NCI-H524 (cell line): Measurements from ENCODE around the gene FAM120B.
A peak's percentile ranks its signal among the peaks of the same experiment; 100 is the strongest.

ENCODE experiments used
- DNase-seq, 2 experiments: peaks; one replicate each; lab custom pipeline; 2025; lab: John Stamatoyannopoulos, UW

Gene FAM120B

DNA sequence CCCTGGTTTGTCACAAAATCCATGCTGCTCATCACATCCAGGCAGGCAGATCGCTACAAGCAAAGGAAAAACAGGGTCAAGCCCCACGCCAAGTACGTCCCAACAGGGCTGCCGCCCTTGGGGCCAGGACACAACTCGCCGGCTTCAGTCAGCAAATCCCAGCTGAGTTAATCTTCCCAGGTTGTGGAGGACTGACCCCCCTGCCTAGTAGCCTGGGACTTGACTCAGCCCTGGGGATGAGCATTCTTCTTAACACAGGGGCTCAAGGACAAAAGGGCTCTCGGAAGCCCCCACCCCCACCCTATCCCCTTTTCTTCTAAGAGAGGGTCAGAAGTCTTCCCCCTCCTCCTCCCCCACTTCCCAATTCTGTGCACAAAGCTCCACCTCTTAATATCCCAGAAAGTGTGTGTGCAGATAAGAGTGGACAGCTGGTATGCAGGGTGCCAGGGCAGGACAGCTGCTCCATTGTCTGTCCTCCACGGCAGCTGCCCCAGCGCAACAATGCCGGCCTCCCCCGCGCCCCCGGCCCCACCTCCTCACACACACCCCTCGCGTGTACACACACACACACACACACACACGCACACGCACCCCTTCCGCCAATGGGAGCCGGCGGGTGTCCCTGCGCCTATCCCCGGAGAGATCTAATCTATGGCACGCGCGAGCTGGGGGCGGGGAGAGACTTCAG, 20.2 kb upstream of the FAM120B start:
- peak; percentile 79 to 80 for DNase-seq

DNA sequence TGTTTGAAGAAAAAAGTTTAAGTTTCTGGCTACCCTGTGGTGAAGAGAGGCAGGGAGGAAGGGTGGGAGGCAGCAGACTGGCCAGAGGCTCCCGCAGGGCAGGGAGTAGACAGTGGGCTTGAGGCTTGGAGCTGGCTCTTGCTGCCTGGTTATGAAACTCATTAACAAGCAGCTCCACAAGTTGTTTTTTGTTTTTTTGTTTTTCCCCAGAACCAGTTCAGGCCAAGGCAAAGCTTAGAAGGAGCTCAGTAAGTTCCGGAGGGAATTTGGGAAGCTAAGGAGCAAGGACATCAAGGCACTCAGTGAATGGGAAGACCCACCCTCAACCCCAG, 19.7 kb upstream of the FAM120B start:
- no peak for DNase-seq

DNA sequence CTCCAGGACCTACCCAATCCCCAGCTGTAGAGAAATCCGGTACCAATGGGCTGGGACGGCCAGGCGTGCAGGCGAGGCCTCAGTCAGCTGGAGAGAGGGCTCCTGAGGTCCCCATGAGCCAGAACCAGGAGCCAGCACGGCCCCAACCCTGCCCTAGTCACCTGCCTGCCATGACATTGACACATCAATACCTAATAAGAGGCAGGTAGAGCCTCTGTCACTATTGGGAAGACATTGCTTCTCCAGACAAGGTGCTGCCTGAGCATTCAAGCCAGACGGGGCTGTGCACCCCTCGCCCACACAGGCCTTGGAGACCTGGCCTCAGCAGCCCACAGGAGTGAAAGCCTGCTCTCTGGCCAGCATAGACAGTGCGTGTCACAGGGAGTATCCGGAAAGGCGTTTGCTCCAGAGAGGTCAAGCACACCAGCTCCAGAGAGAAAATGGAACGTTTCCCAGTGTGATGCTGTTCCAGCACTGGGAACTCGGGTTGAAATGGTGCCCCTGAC, 19.1 kb upstream of the FAM120B start:
- DNase-seq, result no peak

DNA sequence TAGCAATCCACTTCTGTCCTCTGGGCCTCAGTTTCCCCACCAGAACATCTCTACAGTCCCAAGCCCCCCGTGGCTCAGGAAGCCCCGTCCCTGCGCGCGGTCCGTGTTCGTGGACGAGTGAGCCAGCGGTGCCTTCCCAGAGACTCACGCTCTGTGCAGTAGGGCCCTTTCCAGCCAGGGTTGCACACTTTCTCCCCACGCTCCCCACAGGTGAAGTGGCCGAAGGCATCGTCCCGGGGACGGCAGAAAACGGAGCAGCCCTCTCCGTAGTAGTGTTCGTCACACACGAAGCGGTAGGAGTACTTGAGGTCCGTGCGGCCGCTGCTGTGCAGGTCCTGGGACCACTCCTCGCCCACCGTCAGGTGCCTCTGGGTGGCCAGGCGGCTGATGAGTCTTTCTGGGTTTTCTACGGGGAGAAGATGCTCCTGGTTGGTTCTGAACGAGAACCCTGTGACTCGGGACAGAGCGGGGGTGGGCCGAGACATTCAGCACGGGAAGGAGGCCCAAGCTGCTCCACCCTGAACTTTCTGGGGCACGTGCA, 18.4 kb upstream of the FAM120B start:
- no peak for DNase-seq

DNA sequence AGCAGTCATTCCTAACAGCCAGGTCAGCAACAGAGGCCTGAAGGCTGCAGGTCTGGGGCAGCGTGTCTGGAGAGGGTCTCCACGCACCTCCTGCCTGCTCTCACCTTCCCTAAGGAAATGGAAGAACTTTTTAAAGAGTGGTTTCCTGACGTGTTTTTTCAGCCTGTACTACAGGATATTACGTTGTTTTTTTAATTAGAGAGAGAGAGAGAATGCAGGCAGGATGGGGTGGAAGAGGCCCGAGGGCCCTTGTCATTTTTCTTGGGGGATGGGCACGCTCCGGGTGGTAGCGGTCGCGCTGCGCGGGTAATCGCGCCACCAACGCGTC, 17.7 kb upstream of the FAM120B start:
- no peak for DNase-seq

DNA sequence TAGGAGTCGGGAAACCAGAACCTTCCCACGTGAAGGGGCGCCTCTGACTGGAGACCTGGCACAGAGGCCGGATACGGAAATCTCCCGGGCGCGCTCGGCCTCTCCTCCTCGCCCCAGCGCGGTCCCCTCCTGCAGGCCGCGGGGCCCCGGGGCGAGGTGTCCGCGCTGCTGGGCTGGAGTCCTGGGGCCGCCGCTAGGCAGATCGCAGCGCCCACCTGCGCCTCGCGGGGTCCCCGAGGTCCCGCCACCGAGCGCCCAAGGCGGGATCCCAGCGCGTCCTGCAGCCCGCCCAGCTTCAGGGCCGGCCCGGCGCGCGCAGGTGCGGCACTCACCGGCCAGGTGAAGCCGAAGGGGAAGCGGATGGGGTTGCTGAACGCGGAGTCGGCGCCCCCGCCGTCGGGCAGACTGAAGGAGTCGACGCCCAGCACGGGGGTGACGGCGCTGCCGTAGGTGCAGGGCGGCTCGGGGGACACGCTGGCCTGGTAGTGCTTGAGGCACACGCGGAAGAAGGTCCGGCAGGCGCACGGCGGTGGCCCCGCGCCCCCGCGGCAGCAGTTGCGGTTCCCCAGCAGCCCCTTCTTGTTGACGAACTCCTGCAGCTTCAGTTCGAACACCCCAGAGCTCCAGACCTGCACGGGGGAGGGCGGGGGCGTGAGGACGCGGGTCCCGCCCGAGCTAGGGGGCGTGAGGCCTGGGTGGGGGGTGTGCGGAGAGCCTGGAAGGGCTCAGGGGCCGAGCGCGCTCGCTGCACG, 17.2 kb upstream of the FAM120B start:
- DNase-seq, result peak in 1 of 2 experiments; percentile 20

DNA sequence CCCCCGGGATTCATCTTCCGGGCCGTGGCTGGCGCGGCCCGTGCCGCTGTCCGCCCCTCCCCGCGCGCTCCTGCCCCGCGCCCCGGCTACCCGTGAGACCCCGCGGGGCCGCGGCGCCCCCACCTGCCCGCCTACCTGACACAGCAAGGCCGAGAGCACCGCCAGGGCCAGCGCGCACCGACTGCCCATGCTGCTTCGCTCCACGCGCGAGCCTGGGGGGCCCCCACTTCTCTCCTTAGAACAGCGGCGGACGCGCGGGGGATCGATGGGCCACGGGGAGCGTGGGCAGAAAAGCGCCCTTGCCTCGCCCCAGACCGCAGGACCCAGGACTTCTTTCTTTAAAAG, 16.6 kb upstream of the FAM120B start:
- no peak for DNase-seq

DNA sequence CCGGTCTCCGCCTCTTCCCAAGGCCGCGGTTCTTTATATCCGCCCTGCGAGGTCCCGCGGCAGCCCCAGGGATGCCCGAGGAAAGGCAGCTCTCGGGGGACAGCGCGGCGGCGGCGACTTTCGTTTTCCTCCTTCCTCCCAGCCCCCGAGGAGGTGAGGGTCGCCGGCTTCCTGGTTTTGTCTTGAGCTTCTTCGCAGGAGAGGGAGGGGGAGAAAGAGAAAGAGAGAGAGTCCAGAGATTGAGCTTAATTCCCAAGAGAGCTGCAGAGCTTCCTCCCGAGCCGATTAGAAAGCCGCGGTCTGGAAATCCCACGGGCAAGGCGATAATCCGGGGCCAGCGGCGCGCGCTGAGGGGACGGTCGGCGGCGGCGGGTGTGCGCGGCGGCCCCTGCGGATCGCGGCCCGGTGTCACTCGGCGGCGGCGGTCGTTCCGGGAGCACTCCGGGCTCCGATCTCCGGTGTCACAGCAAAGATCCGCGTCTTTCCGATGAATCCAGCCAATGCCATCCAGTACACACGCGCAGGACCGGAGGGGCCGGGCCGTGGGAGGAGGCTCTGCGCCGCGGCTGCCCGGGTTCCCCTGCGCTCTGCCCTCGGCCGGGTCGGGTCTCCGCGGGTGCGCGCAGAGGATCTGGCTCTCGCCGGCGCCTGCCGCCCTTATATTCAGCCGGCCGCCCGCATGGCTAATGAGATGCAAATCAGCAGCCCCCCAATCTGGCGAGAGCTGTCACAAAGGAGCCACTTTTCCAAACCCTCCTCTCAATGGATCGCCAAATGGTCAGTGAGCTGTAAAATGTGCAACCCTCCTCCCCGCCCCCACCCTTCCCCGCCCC, 16.0 kb upstream of the FAM120B start, which contains the start of gene DLL1:
TSS of gene DLL1 (minus strand) at position 783 of the 833 bp plus-strand sequence. CDS start 939 bp downstream, outside the sequence.
- DNase-seq, result peak; percentile 55 to 76

DNA sequence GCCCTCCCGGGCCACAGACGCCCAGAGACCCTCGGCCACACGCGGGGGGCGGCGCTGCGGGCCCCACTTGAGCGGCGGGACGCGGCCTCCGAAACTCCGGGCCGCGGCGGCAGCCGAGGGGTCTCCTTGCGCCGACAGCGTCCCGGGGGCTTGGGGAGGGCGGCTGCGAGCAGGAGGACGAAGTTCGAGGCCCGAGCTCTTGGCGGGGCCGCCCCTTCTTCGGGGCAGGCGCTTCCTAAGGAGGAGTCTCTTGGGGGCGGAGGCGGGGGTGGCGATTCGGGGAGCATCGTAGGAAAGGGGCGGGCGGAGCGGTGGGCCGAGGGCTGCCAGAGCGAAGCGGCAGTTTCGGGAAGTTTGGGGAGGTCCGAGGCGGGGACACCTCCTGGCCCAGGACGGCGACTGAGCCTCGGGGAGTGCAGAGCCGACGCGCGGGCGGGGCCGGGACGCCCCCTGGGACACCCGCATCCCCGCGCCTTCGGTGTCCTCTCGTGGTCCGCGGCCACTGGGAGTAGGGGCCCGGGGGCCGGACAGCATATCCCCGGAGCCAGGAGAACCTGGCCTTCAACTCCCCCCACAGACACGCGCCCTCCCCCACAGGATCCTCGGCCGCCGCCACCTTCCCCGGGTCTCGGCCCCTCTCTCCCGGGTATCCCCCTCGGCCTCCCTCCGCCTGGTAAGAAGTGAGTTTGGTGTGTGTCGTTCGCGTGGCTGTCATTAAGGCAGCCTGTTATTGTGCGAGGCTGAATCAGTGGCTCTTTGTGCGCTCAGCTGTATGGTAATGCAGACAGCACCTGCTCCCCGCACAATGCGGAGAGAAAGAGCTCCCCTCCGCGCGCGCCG, 15.1 kb upstream of the FAM120B start:
- peak; percentile 55 to 84 for DNase-seq

DNA sequence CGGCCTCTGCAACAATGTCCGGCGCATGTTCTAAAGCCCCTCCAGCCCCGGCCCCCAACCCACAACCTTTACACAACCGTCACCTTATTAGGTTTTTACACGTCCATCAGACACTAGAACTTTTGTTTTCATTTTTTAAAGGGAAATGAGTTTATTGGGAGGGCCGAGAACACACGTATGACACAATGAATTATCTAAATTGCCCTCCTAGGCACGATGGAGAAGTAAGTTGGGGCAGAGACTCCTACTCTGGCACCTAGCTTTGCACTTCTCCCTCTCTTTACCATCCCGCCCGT, 14.5 kb upstream of the FAM120B start:
- no peak for DNase-seq

DNA sequence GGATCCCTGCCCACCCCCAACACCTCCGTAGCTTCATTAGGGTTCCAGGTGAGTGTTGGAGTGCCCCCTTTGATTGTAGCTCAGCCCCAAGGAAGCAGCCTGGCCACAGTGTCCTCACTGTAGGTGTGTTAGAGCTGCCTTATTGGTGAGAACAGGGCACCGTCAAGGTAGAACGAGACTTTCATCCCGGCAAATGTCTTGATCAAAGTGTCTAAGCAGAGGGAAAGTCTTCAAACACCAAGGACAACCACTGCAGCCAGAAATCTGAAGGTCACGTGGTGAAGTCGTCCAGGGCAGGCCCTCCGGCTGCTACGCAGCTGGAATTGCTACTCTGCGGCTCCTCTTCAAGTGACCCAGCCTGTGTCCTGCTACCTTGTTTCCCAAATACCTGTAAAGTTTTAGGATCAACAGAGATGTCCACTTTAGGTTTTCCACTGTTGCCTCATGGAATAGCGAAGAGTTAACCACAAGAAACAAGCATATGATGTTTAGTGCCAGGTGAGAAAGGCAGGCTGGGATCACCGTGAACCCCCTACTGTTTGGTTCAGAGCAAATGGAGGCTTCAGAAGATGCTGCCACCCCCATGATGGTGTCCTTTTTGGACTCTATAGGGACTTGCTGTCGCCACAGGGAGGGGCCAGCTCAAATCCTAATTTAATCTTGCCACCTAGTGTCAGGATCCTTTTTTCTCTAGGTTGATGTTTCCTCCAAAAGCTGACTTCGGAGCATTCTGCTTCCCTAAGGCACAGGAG, 14.0 kb upstream of the FAM120B start:
- peak; percentile 34 to 74 for DNase-seq

DNA sequence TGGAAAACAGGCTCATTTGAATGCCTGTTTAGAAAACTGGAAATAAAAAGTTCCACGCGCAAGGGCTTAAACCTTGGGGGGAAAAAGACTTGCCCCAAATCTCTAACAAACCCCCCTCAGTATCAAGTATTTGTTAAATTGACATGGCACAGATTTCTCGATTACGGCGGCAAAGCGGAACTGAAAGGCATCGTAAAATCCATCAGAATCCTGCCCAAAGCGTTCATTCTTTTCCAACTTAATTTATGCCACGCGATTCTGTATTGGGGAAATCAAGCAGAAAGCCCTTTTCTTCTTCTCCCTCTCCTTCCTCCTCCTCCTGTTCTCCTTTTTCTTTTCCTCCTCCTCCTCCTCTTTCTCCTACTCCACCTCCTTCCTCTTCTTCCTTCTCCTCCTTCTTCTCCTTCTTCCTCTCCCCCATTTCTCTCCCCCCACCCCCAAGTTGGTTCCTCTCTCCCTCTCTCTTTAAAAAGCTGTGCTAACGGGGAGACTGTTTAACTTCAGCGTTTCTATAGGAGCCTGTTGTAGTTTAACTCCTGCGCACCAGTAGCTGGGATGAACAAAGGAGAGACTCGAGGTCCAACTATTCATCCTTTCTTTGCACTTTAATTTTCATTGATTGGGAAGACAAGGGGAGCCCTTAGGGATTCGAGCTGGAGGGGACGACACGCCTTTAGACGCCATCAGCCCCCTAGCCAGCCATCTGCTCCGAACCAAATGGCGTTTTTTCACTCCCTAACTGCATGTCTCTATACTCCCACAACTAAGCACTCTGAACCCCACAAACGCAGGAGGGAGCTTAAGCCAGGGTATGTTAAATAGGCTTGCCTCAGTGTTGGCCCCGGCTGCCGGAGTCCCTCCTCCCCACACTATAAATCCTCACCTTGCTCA, 13.0 kb upstream of the FAM120B start:
- peak; percentile 70 to 73 for DNase-seq

DNA sequence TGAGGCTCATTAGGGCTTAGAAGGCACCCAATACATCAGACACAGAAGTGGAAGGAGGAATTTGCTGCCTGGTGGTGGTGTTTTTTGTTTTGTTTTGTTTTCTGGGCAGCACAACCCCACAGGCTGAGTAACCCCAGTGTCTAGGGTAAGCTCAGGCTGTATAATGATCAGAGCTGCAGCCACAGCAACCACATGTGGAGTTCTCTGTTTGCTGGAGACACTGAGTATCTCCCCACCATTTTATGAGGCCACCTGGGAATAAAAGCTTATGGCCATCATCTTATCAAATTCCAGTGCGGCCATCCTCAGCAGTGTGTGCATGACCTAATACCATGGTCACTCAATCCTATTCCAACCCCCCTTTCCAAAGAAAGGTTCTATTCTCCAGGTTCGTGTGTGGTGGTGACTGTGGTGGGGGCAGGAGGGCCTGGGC, 12.2 kb upstream of the FAM120B start:
- DNase-seq, result peak in 1 of 2 experiments; percentile 14

DNA sequence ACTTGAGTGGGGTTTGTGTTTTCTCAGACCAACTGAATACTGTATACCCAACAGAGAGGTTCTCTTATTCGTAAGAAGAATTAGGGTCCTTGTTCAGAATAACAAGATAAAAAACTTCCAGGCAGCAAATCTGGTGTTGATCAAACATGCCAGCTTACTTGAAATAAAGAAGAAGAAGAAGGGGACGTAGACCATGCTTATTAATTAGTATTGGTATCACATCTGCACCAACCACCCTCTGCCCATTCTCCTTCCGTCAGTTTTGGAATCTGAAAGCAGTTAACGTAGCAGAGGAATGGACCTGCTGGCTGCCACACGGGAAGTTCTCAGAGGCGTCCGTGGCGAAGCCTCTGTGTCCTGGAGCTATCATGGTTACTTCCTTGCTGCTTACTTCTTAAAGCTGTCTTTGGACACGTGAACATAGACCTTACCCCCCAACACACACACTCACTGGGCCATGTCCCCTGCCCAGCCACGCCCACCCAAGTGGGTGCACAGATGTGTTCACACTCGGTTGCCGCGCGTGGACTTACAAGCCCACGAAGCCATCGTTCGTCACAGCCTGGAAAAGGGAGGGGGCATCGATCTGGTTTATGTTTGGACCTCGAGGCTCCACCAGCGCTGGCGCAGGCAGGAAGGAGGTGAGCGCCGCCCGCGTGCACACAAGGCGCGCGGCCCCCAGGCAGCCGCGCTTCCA, 11.6 kb upstream of the FAM120B start:
- DNase-seq, result no peak

DNA sequence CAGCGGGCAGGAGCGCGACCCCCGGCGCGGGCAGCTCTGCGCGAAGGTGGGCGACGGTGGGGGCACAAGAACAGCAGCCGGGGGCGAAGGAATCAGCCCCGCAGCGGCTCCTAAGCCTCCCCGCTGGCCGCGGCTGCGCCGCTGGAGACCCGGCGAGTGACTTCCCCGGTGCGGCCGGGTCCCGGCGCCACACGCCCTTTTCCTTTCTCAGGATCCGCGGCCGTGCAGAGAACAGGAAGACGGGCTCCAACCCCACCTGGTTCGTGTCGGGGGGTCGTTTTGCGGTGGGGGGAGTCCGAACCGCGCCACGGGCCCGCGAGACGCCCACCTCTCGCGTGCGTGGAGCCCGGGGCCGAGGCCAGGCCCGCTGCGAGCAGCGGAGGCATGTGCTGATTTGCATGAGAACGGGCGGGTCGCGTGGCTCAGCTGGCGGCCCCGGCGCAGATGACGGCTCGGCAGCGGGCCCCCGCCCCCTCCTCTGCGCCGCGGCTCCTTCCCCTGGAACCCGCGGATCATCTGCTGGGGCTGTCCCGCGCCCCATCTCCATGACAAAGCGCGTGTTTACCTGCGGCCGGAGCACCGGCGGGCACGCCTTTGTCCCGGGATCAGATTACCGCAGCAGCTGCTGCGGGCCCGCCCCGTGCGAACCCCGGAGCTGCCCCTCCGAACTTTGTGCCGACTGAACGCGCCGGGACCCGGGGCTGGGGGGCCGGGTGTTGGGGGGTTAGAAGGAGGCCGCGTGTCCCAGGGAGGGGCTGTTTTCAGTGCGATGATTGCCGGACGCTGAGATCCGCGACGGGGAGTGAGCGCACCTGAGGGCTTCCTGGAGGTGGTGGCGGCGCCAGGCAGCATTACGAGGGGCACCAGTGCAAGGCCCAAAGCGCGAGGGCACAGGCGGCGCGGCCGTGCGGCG, 10.8 kb upstream of the FAM120B start:
- peak in 1 of 2 experiments; percentile 45 for DNase-seq

DNA sequence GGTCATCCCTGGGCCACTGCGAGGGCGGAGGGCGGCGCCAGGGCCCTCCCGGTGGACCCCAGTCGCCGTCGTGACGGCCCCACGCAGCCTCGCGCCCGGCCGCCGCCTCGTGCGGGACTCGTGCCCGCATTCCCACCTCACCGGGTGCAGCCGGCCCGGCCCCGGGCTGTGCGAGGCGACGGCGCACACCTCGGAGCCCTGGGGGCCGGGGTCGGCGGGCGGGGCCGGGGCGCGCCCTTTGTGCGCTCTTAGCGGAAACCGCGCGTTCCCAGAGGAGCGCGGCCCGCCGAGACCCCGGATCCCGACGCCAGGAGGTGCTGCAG, 10.2 kb upstream of the FAM120B start:
- DNase-seq, result no peak

DNA sequence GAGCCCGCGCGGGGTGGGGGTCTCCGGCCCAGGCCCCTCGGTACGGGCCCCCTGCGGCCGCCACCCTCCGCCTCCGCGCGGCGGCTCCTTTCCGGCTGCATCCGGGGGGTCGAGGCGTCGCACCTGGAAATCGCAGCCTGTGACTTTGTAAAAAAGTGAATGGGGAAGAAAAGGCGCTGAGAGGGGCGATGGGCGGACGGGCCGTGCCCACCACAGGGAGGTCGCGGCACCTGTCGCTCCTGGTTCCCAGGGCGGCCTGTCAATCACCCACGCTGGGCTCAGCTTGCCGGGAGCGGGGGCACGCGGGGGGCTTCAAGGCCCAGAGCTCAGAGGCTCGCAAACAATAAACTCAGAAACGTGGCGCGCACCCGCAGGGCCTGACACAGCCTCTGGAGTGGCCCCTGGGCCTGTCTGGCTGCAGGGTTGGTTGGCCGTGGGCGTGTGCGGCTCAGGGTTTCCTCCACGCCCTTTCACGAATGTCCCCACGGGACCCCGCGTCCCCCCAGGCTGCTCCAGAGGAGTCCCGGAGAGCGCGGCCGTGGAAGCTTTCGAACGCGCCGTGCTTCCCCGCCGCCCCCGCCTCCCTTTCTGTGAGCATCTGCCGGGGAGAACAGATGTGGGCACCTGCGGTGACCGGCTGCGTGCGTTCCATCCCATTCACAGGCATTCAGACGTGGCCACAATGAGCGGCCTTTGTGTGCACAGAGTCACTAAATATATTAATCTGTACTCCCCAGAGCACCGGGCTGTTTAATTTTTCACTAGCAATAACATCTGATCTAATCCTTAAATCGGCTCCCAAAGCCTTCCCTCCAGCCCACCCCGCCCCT, 9.6 kb upstream of the FAM120B start:
- peak; percentile 42 to 65 for DNase-seq
